Stimulated activated memory B cell treated with anti-CD40 and anti-IgM and Interleukin-4, amounts not matched to agents 10 μg/mL and 1 μg/mL and 100 μg/mL, for 72 hours (primary cell): Measurements from ENCODE around the gene TBX5.

Experiments
- ATAC-seq: fragments of 150-1000 bp; cut with Tn5 transposase; 2 replicates; pipeline ENCODE4 v1.10.0; 2021
- H3K27ac Mint-ChIP-seq: one replicate; pipeline ENCODE4 v1.8.0; 2022; ENCODE audit warnings: mild to moderate bottlenecking, mixed read lengths
- H3K27me3 Mint-ChIP-seq: one replicate; pipeline ENCODE4 v1.8.0; 2022; ENCODE audit warnings: mixed read lengths
- H3K36me3 Mint-ChIP-seq: one replicate; pipeline ENCODE4 v1.8.0; 2022; ENCODE audit warnings: mixed read lengths
- H3K4me1 Mint-ChIP-seq: one replicate; pipeline ENCODE4 v1.8.0; 2022; ENCODE audit warnings: mixed read lengths
- H3K4me3 Mint-ChIP-seq: one replicate; pipeline ENCODE4 v1.8.0; 2022; ENCODE audit warnings: mild to moderate bottlenecking, moderate library complexity, mixed read lengths
- H3K9me3 Mint-ChIP-seq: one replicate; pipeline ENCODE4 v1.8.0; 2022; ENCODE audit warnings: mixed read lengths

The TBX5 gene

DNA sequence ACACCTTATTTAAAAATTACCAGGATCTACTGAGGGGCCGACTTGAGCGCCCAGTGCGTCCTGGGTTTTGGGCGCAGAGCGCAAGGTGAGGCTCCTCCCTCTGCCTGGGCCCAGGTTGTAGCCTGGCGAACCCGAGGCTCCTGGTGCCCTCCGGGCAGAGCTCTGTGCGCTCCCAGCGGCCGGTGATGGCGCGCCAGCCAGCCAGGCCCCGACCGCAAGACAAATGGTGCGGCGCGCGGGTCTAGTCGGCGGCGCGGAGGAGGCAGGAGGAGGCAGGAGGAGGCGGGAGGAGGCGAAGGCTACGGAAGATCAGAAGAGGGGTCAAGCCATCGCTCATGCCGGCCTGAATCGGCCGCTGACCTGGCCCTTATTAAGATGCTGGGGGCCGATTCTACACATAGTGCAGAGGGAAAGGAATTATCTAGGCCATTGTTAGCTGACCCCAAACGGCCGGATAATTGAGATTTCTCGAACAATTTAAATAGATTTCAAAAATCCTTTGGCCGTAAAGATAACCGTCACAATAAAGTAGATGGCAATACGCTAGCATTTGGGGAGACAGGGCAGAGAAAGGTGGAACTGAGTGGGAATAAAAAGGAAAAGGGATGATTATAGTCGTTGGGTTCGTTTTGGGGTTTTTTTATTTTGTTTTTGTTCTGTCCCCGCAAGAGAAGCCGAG lies 2.8 kb downstream of the TBX5 start:
- Mint-ChIP-seq H3K27me3 (peaks cover 91% of the 10 kb centered on the region), H3K9me3 (peaks cover 1% of the 10 kb centered on the region), H3K4me1 (peaks cover 6% of the 10 kb centered on the region), H3K27ac (no peak overlapping the region), H3K4me3 (no peak overlapping the region), H3K36me3 (no peaks in the 10 kb centered on the region)
- ATAC-seq: no peak

DNA sequence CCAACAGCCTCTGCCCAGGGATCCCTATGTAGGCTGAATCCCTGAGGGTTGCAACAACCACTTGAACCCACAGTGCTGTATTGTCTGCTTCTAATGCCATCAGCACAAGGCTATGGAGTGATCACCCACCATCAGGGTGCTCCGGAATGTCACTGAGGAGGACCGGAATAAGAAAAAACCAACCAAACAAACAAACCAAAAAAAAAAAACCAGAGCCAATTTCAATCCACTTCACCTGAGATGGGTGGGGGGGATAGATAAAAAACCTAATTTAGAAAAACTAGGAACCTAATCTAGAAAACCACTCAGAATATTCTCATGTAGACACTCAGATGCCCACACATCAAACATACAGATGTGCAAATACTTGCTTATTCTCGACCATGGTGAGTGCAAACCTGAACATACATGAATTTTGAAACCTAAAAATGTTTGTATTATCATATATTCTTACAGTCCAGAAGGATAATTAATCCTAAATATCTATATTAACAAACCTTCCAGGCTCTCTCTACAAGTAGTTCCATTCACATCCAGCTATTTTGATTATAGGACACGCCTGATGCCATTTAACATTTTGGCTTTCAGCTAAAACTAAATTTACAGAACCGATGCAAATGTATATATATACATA lies 3.7 kb downstream of the TBX5 start:
- H3K9me3 Mint-ChIP-seq: peaks cover 3% of the 10 kb centered on the region
- H3K4me1 Mint-ChIP-seq: peaks cover 6% of the 10 kb centered on the region
- peaks cover 91% of the 10 kb centered on the region for H3K27me3 Mint-ChIP-seq
- no peak overlapping the region for H3K4me3 Mint-ChIP-seq
- no peaks in the 10 kb centered on the region for H3K36me3 Mint-ChIP-seq
- H3K27ac Mint-ChIP-seq: no peak overlapping the region
- ATAC-seq: no peak

DNA sequence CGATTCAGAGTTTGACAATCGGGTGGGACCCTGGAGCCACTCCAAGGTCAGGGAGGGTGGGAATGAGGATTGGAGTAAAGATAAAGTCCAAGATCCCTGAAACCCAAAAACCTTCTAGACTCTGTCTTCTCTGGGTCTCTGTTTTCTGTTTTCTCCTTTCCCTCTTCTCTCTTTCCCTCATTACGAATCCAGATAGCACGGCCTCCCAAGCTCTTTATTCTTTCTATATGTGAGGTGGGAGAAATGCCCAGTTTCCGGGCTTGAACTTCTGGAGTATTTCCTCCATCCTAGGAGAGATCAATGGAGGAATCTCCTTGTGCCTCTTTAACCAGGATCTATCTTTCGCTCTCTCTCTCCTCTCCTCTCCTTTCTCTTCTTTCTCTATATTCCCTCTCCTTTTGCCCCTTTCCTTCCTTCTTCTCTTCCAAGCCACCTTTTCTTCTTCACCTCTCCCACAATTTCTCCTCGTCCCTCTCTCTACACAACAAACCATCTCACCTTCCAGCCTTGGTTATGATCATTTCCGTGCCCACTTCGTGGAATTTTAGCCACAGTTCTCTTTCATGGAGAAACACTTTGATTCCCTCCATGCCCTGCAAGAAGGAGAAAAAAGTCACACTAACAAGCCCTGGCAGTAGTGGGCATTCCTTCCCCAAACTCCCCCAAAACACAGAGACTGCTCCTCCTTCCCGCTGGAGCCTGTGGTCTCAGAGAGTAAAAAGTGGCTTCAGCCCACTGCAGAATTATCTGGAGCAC lies 4.4 kb downstream of the TBX5 start:
- H3K27me3 Mint-ChIP-seq: peaks cover 91% of the 10 kb centered on the region
- H3K4me1 Mint-ChIP-seq: peaks cover 6% of the 10 kb centered on the region
- no peak overlapping the region for H3K27ac Mint-ChIP-seq
- H3K9me3 Mint-ChIP-seq: peaks cover 3% of the 10 kb centered on the region
- no peaks in the 10 kb centered on the region for H3K36me3 Mint-ChIP-seq
- no peak overlapping the region for H3K4me3 Mint-ChIP-seq
- ATAC-seq: no peak

DNA sequence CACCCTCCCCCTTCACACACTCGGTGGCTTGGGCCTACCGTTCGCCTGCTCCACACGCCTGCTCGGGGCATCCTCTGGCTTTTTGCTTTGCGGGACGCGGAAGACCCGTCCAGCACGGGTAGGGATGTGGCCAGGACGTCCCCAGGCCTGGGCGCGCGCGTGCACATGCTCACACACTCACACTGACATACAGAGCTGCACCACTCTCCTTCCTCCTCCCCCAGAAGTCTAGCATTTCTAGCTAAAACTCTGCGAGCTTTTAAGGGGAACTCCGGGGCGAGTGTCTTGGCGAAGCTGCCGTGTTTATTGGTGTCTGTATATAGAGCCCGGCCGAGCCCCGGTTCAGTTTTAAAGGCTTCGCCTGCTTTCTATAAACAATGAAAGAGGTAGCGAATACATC lies 5.0 kb downstream of the TBX5 start:
- peaks cover 3% of the 10 kb centered on the region for H3K9me3 Mint-ChIP-seq
- H3K36me3 Mint-ChIP-seq: no peaks in the 10 kb centered on the region
- H3K27ac Mint-ChIP-seq: no peak overlapping the region
- peaks cover 6% of the 10 kb centered on the region for H3K4me1 Mint-ChIP-seq
- no peak overlapping the region for H3K4me3 Mint-ChIP-seq
- ATAC-seq: no peak
- peaks cover 89% of the 10 kb centered on the region for H3K27me3 Mint-ChIP-seq

DNA sequence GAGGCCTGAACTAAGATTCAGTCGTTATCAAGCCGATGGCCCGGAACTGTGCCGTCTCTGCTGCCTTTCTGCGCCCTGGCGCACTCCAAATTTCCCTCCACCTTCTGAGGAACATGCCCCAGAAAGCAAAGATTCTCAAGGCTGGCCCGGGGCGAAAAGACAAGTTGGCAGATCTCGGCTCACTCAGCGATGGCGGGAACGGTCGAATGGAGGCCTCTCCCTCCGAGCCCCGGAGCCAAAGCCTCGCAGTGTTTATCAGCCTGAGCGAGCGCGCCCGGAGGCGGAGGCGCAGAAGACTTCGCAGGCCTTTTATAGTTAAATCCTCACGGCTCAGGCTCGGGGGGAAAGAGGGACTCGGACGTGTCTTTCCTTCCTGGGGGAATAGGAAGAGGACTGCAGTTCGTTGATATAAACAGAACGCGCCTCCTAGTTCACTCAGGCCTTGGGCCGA lies 5.6 kb downstream of the TBX5 start:
- H3K27ac Mint-ChIP-seq: no peak overlapping the region
- no peak for ATAC-seq
- peaks cover under 1% of the 10 kb centered on the region for H3K4me1 Mint-ChIP-seq
- no peaks in the 10 kb centered on the region for H3K36me3 Mint-ChIP-seq
- no peak overlapping the region for H3K4me3 Mint-ChIP-seq
- peaks cover 3% of the 10 kb centered on the region for H3K9me3 Mint-ChIP-seq
- peaks cover 83% of the 10 kb centered on the region for H3K27me3 Mint-ChIP-seq

DNA sequence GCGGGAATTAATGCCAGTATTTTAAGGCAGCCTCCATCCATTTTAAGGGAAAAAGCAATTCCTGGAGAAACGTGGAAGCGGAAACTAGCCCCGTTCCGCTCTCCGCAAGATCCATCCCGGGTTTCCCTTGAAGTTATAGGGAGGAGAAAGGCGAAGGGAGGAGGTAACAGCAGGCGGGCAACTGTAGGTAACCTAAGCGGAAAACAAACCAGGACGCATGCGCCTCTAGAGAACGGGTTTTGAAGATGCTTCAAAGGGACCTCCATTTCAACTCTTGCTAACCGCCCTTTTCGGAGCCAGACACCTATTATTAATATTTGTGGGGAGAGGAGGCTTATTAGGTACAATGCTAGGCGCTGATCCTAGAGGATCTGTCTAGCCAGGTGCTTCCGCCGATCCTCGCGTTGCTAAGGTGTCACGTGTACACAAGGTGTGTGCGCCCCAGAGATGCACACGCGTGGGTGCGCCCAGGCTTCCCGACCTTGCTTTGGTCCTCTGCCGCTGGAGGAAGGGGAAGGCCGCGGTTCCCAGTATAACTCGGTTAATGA lies 6.2 kb downstream of the TBX5 start:
- no peak overlapping the region for H3K4me3 Mint-ChIP-seq
- H3K36me3 Mint-ChIP-seq: no peaks in the 10 kb centered on the region

DNA sequence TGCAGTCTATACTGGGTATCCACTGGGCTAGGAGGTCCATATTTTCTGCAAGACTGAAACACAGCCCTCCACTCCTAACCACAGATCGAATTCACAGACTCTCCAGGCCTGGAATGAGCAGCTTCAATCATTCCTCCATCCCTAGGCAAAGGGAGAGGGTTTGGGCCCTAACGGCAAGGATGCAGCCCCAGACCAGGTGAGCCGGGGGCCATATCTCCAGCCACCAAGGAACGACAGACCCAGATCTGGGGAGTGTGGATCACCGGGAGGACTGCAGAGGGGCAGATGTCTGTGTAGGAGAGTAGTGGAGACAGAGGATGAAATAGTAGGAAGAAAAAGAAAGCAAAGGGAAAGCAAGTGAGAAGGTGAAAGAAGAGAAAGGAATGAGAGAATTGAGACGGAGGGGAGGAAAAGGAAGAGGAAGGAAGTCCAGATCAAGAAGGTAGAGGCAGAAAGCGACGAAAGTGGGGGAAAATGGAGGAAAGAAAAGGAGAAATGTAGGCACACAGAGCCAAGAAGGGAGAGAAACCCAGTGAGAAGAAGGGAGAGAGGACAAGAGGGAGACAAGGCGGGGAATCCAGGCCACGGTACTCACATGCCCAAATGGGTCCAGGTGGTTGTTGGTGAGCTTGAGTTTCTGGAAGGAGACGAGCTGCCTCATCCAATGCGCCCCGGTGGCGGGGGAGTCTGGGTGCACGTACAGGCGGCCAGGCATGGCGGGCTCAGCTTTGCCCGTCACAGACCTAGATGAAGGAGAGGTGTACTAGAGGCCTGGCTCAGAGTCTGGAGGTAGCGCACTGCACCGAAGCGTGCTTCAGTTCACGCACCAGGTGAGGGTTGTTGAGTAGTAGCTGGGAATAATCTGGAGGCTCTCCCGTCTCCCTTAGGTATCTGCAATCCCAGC lies 7.7 kb downstream of the TBX5 start:
- Mint-ChIP-seq H3K36me3 (no peaks in the 10 kb centered on the region), H3K4me1 (no peaks in the 10 kb centered on the region), H3K4me3 (no peak overlapping the region), H3K9me3 (peaks cover 3% of the 10 kb centered on the region), H3K27ac (no peak overlapping the region), H3K27me3 (peaks cover 78% of the 10 kb centered on the region)
- ATAC-seq: no peak

More for the DNA sequence above, 6.2 kb downstream of the TBX5 start:
- Mint-ChIP-seq H3K27me3 (peaks cover 77% of the 10 kb centered on the region), H3K4me1 (no peaks in the 10 kb centered on the region), H3K27ac (no peak overlapping the region), H3K9me3 (peaks cover 3% of the 10 kb centered on the region)
- ATAC-seq: no peak

DNA sequence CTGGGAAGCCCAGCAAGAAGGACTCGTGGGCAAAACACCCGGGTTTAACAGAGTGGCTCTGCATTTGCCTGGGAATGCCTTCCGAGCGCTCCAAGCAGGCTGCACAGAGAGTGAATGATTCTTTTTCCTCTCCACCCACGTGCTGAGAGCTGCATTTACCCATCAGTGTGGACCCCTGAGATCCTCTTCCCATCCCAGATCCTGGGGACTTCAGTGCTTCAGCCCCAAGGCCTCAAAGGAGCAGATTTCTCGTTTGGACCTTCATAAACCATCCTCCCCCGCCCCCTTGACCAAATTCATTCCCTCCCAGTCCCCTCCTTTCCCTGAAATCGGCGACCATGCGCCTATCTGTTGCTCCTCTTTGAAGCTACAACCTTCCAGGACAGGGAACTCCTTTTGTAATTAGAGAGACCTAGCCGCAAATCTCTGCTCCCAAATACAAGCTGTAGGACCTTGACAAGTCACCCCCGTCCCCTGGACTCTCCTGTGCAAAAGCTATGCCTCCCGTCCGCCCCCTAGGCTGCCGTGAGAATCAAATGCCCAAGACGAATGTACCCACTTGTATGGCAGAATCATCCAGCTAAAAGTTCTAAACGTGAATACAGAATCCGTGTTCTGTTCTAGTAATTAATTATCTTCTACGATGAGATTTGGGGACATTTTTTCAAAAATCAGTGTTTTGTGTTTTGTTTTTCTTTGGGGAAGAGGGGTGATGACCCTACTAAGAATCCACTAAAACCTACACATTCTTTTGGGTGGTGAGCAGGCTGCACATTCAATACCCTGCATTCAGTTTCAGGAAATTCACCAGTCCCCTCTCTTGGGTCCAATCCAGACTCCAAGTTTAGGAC lies 8.8 kb downstream of the TBX5 start:
- Mint-ChIP-seq H3K4me3 (no peak overlapping the region), H3K9me3 (peaks cover 3% of the 10 kb centered on the region), H3K36me3 (no peaks in the 10 kb centered on the region), H3K4me1 (no peaks in the 10 kb centered on the region), H3K27me3 (peaks cover 76% of the 10 kb centered on the region), H3K27ac (no peak overlapping the region)
- ATAC-seq: no peak

DNA sequence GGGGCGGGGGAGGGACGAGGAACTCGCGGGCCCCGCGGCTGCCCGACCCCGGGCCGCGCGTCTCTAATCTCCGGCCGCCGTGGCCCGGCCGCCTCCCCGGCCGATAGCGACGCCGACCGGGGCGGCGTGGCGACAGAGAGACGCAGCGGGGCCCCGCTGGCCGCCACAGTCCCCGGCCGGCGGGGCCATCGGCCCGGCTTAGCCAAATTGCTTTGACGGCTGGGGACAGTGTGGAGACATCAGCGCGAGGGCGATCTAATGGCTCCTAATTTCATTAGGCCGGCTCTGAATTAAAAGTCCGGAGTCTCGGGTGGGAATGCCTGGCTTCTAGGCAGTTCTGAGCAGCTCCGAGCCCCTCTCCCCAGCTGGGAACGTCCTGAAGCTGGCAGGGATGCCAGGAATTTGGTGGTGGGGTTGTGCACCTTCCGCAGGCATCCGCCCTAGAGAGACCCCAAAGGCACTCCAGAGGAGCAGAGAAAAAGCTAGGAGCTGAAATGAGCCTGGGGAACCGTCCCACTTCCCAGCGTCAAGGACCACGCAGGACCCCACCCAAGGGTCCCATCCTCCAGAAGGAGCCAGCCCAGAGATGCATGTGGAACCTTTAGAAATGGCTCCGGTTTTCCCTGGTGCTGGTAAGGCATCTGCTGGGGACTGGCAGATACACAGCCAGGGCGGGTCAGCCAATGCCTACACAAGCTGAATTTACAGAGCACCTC lies 9.6 kb downstream of the TBX5 start:
- Mint-ChIP-seq H3K4me1 (no peaks in the 10 kb centered on the region), H3K36me3 (no peaks in the 10 kb centered on the region), H3K27ac (no peak overlapping the region), H3K9me3 (peaks cover 3% of the 10 kb centered on the region), H3K27me3 (peaks cover 75% of the 10 kb centered on the region), H3K4me3 (no peak overlapping the region)
- ATAC-seq: no peak

DNA sequence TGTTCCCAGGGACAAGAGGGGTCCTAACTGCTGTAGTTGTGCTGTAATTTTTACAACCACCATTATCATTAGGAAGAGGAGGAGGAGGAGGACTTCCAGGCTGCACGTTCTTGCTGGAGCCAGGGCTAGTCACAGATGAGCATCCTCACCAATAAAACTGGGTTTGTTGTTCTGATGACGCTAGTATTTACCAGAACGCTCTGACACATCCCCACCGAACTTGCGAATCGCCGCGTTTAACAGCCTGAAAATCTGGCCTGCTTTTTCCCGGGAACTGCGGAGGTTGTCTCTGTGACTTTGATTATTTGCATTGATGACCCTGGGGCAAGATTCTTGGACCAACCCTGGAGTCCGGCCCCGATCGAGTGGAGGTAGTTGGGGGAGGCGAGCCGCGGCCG lies 10.2 kb downstream of the TBX5 start:
- Mint-ChIP-seq H3K27ac (no peak overlapping the region), H3K36me3 (no peaks in the 10 kb centered on the region), H3K4me3 (no peak overlapping the region), H3K27me3 (peaks cover 69% of the 10 kb centered on the region), H3K4me1 (no peaks in the 10 kb centered on the region), H3K9me3 (peaks cover 3% of the 10 kb centered on the region)
- no peak for ATAC-seq

DNA sequence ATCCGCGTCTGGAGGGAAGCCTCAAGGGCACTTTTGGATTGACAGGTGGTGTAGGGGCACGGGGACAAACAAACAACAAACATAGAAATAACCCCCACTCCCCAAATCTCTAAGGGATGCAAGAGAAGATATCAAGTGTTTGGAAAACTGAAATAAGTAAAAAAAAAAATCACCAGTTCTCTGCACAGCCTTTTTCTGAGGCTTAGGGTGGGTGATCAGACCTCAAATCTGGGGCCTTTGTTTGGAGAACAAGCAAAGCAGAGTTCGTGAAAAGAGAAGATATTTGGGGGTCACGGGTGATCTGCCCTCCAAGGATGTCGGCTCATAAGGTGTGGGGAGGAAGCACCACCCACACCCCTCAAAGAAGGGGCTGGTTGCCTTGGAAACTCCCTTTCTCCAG lies 10.7 kb downstream of the TBX5 start:
- ATAC-seq: no peak
- Mint-ChIP-seq H3K36me3 (no peaks in the 10 kb centered on the region), H3K27me3 (peaks cover 64% of the 10 kb centered on the region), H3K4me1 (no peaks in the 10 kb centered on the region), H3K9me3 (peaks cover 3% of the 10 kb centered on the region), H3K4me3 (no peak overlapping the region), H3K27ac (no peak overlapping the region)

DNA sequence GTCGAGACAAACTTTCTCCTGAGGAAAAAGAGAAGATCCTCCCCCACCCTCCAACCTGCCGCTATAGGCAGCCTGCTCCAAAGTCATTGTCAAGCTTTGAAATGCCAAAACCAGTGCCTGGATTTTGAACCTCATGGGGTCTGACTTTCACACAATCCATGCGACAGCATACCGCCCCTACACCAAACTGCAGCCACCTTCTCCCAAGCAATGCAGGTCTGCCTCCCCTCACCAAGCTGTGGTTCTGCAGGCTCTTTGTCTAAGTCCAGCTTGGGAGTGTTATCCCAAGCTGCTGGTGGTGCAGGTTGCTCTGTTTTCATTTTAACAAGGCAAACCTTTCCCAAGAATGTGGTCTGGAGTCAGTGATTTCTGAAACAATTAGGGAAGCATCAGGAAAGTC lies 12.4 kb downstream of the TBX5 start:
- Mint-ChIP-seq H3K9me3 (peaks cover 3% of the 10 kb centered on the region), H3K4me1 (no peaks in the 10 kb centered on the region), H3K36me3 (no peaks in the 10 kb centered on the region), H3K27me3 (peaks cover 53% of the 10 kb centered on the region), H3K27ac (no peak overlapping the region), H3K4me3 (no peak overlapping the region)
- ATAC-seq: no peak

DNA sequence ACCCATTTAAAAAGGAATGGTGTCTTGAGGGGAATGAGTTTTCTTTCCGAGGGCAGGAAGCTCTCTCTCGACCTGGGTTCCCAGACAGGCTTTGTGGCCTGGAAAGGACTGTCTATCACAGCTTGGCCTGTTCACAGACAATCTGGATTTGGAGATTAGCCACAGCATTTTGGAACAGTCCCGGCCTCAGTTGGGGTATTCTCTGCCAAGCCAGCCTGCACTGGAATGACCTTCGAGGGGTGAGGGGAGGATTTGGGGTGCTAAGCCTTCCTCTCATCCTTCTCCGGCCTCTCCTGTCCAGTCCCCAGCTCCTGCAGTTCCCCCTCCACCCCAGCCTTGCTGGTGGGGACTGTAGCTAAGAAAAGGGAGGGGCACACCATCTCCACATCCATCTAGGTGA lies 13.0 kb downstream of the TBX5 start:
- Mint-ChIP-seq H3K27me3 (peaks cover 46% of the 10 kb centered on the region), H3K4me3 (no peak overlapping the region), H3K9me3 (no peaks in the 10 kb centered on the region), H3K27ac (no peak overlapping the region), H3K36me3 (no peaks in the 10 kb centered on the region), H3K4me1 (no peaks in the 10 kb centered on the region)
- ATAC-seq: no peak

DNA sequence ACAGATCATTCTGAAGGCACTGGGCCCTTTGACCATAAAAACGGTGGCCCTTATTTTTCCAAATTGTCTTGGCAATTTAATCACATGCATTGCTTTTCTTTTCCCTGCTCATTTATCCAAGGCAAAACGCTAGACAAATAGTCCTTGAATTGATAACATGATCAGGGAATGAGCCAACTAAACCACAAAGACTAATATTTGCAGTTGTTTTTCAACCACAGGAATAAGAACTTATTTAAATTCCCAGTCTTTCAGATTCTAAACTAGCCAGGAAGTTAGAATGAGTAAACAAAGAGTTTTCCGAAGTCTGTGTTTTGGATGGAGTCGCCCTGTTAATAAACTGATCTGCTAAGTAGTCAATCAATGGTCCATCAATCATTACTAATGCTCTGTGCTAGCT lies 14.9 kb downstream of the TBX5 start:
- no peaks in the 10 kb centered on the region for H3K36me3 Mint-ChIP-seq
- H3K27me3 Mint-ChIP-seq: peaks cover 28% of the 10 kb centered on the region
- H3K4me3 Mint-ChIP-seq: no peak overlapping the region
- ATAC-seq: no peak
- H3K4me1 Mint-ChIP-seq: no peaks in the 10 kb centered on the region
- H3K9me3 Mint-ChIP-seq: no peaks in the 10 kb centered on the region
- H3K27ac Mint-ChIP-seq: no peak overlapping the region
